Measurements from ENCODE around the gene OTOL1.
"Not testable (repeated sequence)": the region's sequence is repeated elsewhere in the genome, so short reads cannot be mapped to it uniquely, and the experiment has no call there.

Gene OTOL1

GRCh38 chr3:161496508-161496907 lies at the start of gene OTOL1:
TSS of gene OTOL1 (plus strand) at chr3:161496808. CDS start at chr3:161496808, 0 bp downstream.
- DNase-seq: no peak

GRCh38 chr3:161449785-161450184 lies 46.8 kb upstream of the OTOL1 start:
- no peak for DNase-seq

- DNase-seq: no peak
Measured at GRCh38 chr3:161452179-161452578, 44.4 kb upstream of the OTOL1 start.

GRCh38 chr3:161454615-161455014 lies 42.0 kb upstream of the OTOL1 start:
- DNase-seq: peak; percentile 41

- no peak for DNase-seq
Measured at GRCh38 chr3:161455962-161456361, 40.6 kb upstream of the OTOL1 start.

GRCh38 chr3:161462138-161462537 lies 34.5 kb upstream of the OTOL1 start:
- no peak for DNase-seq

- DNase-seq: no peak
Measured at GRCh38 chr3:161471211-161471610, 25.4 kb upstream of the OTOL1 start.

- peak; percentile 6 for DNase-seq
Measured at GRCh38 chr3:161474139-161474538, 22.5 kb upstream of the OTOL1 start.

GRCh38 chr3:161474741-161475140 lies 21.9 kb upstream of the OTOL1 start:
- peak; percentile 70 for DNase-seq

- DNase-seq: no peak
Measured at GRCh38 chr3:161475206-161475605, 21.4 kb upstream of the OTOL1 start.

GRCh38 chr3:161475905-161476304 lies 20.7 kb upstream of the OTOL1 start:
- no peak for DNase-seq

- DNase-seq: peak; percentile 16
Measured at GRCh38 chr3:161484226-161484625, 12.4 kb upstream of the OTOL1 start.

GRCh38 chr3:161488284-161488683 lies 8.3 kb upstream of the OTOL1 start:
- not testable (repeated sequence) for DNase-seq

- DNase-seq: no peak
Measured at GRCh38 chr3:161489395-161489794, 7.2 kb upstream of the OTOL1 start.

GRCh38 chr3:161490845-161491244 lies 5.8 kb upstream of the OTOL1 start:
- DNase-seq: not testable (repeated sequence)

- peak; percentile 60 for DNase-seq
Measured at GRCh38 chr3:161498259-161498921, 1.8 kb downstream of the OTOL1 start.

- DNase-seq: no peak
Measured at GRCh38 chr3:161500068-161500796, 3.6 kb downstream of the OTOL1 start.

GRCh38 chr3:161503271-161503670 lies 6.7 kb downstream of the OTOL1 start:
- no peak for DNase-seq

GRCh38 chr3:161508852-161509477 lies 12.4 kb downstream of the OTOL1 start:
- peak; percentile 40 for DNase-seq

- peak; percentile 69 for DNase-seq
Measured at GRCh38 chr3:161510510-161511260, 14.1 kb downstream of the OTOL1 start.

GRCh38 chr3:161523916-161524315 lies 27.3 kb downstream of the OTOL1 start:
- DNase-seq: no peak

- DNase-seq: no peak
Measured at GRCh38 chr3:161531930-161532329, 35.3 kb downstream of the OTOL1 start.

- DNase-seq: no peak
Measured at GRCh38 chr3:161540594-161540993, 44.0 kb downstream of the OTOL1 start.
